Neural cell (in vitro differentiated cells): ENCODE data around the gene SULT1C2.

Experiments
- CTCF ChIP-seq: fragments of 450-650 bp; IDR thresholded peaks from 2 replicates; pipeline ENCODE4 v1.5.1; 2014; ENCODE audit warnings: antibody characterized with exemption, mild to moderate bottlenecking, moderate library complexity; ENCODE audit not compliant: poor library complexity, severe bottlenecking
- EZH2 ChIP-seq: fragments of 200-600, 300-800 bp; shearing (Covaris generic), sonication (generic); IDR thresholded peaks from 2 replicates; pipeline ENCODE4 v1.6.1; 2014; ENCODE audit warnings: antibody characterized with exemption, low read length, borderline replicate concordance, mild to moderate bottlenecking; ENCODE audit not compliant: insufficient read depth, poor library complexity, severe bottlenecking

GRCh38 chr2:108329771-108330170 lies 41.1 kb downstream of the SULT1C2 start:
- TF ChIP-seq CTCF, result no peak
- TF ChIP-seq EZH2, result no peak
